IPS-18c (cell line): Measurements from ENCODE around the gene PLCG1.

Experiments used
- H3K4me3 ChIP-seq: 2 replicates; pipeline ENCODE4 v1.7.0; 2013; ENCODE audit warnings: low read depth, mild to moderate bottlenecking, low read length, moderate library complexity; ENCODE audit not compliant: insufficient read depth
- H3K9me3 ChIP-seq: one replicate; pipeline ENCODE4 v1.6.1; 2013; ENCODE audit warnings: mild to moderate bottlenecking, low read length, moderate library complexity; ENCODE audit not compliant: control insufficient read depth, insufficient read depth

PLCG1 gene

GRCh38 chr20:41182296-41183212 lies 45.2 kb downstream of the PLCG1 start:
- no peak overlapping the region for H3K4me3 ChIP-seq
- H3K9me3 ChIP-seq, result peaks cover 2% of the 10 kb centered on the region

- H3K9me3 ChIP-seq, result peaks cover 2% of the 10 kb centered on the region
- H3K4me3 ChIP-seq, result no peak overlapping the region
Observed at GRCh38 chr20:41183391-41183790, 46.0 kb downstream of the PLCG1 start.

GRCh38 chr20:41183831-41184230 lies 46.5 kb downstream of the PLCG1 start:
- Histone ChIP-seq H3K4me3 (no peak overlapping the region), H3K9me3 (peaks cover 2% of the 10 kb centered on the region)

GRCh38 chr20:41185013-41185757 lies 47.8 kb downstream of the PLCG1 start:
- Histone ChIP-seq H3K4me3 (no peak overlapping the region), H3K9me3 (peaks cover 2% of the 10 kb centered on the region)

GRCh38 chr20:41187668-41188067 lies 50.3 kb downstream of the PLCG1 start:
- Histone ChIP-seq H3K9me3 (peaks cover 2% of the 10 kb centered on the region), H3K4me3 (no peak overlapping the region)

GRCh38 chr20:41191562-41192500 lies 54.5 kb downstream of the PLCG1 start:
- H3K9me3 ChIP-seq, result no peaks in the 10 kb centered on the region
- no peak overlapping the region for H3K4me3 ChIP-seq

- Histone ChIP-seq H3K4me3 (no peak overlapping the region), H3K9me3 (no peaks in the 10 kb centered on the region)
Observed at GRCh38 chr20:41192575-41192974, 55.2 kb downstream of the PLCG1 start.

GRCh38 chr20:41196653-41197225 lies 59.4 kb downstream of the PLCG1 start:
- Histone ChIP-seq H3K9me3 (no peaks in the 10 kb centered on the region), H3K4me3 (no peak overlapping the region)

- H3K9me3 ChIP-seq, result no peaks in the 10 kb centered on the region
- no peak overlapping the region for H3K4me3 ChIP-seq
Observed at GRCh38 chr20:41198443-41198842, 61.1 kb downstream of the PLCG1 start.

- Histone ChIP-seq H3K4me3 (no peak overlapping the region), H3K9me3 (no peaks in the 10 kb centered on the region)
Observed at GRCh38 chr20:41200446-41201202, 63.3 kb downstream of the PLCG1 start.

GRCh38 chr20:41201760-41202159 lies 64.4 kb downstream of the PLCG1 start:
- Histone ChIP-seq H3K9me3 (no peaks in the 10 kb centered on the region), H3K4me3 (no peak overlapping the region)

GRCh38 chr20:41202426-41202825 lies 65.1 kb downstream of the PLCG1 start:
- Histone ChIP-seq H3K9me3 (no peaks in the 10 kb centered on the region), H3K4me3 (no peak overlapping the region)

- H3K4me3 ChIP-seq, result no peak overlapping the region
- H3K9me3 ChIP-seq, result no peaks in the 10 kb centered on the region
Observed at GRCh38 chr20:41203660-41204059, 66.3 kb downstream of the PLCG1 start.

- Histone ChIP-seq H3K9me3 (no peaks in the 10 kb centered on the region), H3K4me3 (no peak overlapping the region)
Observed at GRCh38 chr20:41204304-41205265, 67.2 kb downstream of the PLCG1 start.

GRCh38 chr20:41205313-41205712 lies 68.0 kb downstream of the PLCG1 start:
- Histone ChIP-seq H3K9me3 (no peaks in the 10 kb centered on the region), H3K4me3 (no peak overlapping the region)
